ENCODE results near the gene LRCH4.
A peak's percentile ranks its signal among the peaks of the same experiment; 100 is the strongest.
"Not testable (repeated sequence)": the region's sequence is repeated elsewhere in the genome, so short reads cannot be mapped to it uniquely, and the experiment has no call there.

Gene LRCH4

GRCh38 chr7:100556541-100556940 lies 29.4 kb downstream of the LRCH4 start:
- DNase-seq (ENCODE audit: low spot score): no peak
- Histone ChIP-seq H3K27ac (no peak overlapping the region), H3K4me3 (no peak overlapping the region)
- no peak for TF ChIP-seq CTCF (IDR thresholded peaks at IDR 0.05)

GRCh38 chr7:100555701-100556100 lies 30.2 kb downstream of the LRCH4 start:
- Histone ChIP-seq H3K4me3 (no peak overlapping the region), H3K27ac (no peak overlapping the region)
- no peak for DNase-seq (ENCODE audit: low spot score)
- TF ChIP-seq CTCF (IDR thresholded peaks at IDR 0.05): no peak

- Histone ChIP-seq H3K27ac (no peak overlapping the region), H3K4me3 (no peak overlapping the region)
- TF ChIP-seq CTCF (IDR thresholded peaks at IDR 0.05): no peak
- no peak for DNase-seq (ENCODE audit: low spot score)
Observed at GRCh38 chr7:100553032-100553431, 32.9 kb downstream of the LRCH4 start.

GRCh38 chr7:100552532-100552931 lies 33.4 kb downstream of the LRCH4 start:
- TF ChIP-seq CTCF (IDR thresholded peaks at IDR 0.05): no peak
- no peak for DNase-seq (ENCODE audit: low spot score)
- Histone ChIP-seq H3K4me3 (no peak overlapping the region), H3K27ac (no peak overlapping the region)

- H3K4me3 ChIP-seq; DNase-seq (ENCODE audit: low spot score): not testable (repeated sequence)
- H3K27ac ChIP-seq: peak overlapping the region; percentile 68 to 95
Observed at GRCh38 chr7:100548446-100548845, 37.5 kb downstream of the LRCH4 start.

- DNase-seq (ENCODE audit: low spot score): no peak
- peak overlapping the region; percentile 68 to 95 for H3K27ac ChIP-seq
- TF ChIP-seq CTCF (IDR thresholded peaks at IDR 0.05): no peak
- H3K4me3 ChIP-seq: no peak overlapping the region
Observed at GRCh38 chr7:100547872-100548271, 38.1 kb downstream of the LRCH4 start.

GRCh38 chr7:100546926-100547800 lies 38.8 kb downstream of the LRCH4 start:
- no peak for DNase-seq (ENCODE audit: low spot score)
- peak overlapping the region; percentile 68 to 95 for H3K27ac ChIP-seq
- no peak for TF ChIP-seq CTCF (IDR thresholded peaks at IDR 0.05)
- H3K4me3 ChIP-seq: no peak overlapping the region

Data from coronary artery (tissue), 2 donors.